Stimulated activated CD8-positive, alpha-beta memory T cell treated with anti-CD3 and anti-CD28 coated beads, Interleukin-12 subunit alpha, Interleukin-12 subunit beta, amount 100 ng/mL, for 24 hours (primary cell): Measurements from ENCODE around the gene PWP2.
"Not testable (repeated sequence)": the region's sequence is repeated elsewhere in the genome, so short reads cannot be mapped to it uniquely, and the experiment has no call there.

Experiments
- DNase-seq: peaks from one replicate; pipeline ENCODE4 v3.0.0-alpha.2; 2020; ENCODE audit errors: extremely low read depth

PWP2 gene

GRCh38 chr21:44107026-44107501, at the start of gene PWP2:
Gene PWP2 (plus strand): TSS chr21:44107399. CDS start chr21:44107417, 18 bp downstream.
- not testable (repeated sequence) for DNase-seq

DNA sequence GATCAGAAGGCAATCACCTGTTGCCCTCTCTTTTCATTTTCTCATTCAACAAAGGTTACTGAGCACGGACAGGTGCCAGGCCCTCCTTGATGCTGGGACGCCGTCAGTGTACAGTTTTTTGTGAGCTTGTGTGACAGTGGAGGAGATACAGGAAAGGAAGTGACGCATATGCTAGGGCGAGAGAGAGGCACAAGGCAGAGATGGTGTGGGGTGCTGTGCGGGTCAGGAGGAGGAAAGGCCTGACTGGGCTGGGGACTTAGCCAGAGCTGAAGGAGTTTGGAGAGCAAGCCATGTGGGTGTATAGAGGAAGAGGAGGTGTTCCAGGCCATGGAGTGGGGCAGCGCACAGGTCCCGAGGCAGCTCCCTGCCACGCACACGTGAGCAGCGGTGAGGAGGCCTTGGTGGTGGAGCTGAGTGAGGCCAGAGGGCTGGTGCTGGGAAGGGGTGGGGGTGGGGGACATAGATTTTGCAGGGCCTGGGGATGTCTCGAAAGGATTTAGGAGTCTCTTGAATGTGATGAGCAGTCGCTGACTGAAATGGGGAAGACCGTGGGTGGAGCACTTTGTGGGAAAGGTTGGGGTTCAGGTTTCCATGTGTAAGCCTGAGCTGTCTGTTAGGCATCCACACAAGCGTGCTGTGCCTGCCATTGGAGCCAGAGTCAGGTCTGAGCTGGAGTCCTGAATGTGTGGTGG, 49.1 kb upstream of the PWP2 start:
- DNase-seq = no peak

GRCh38 chr21:44058652-44058964, 48.6 kb upstream of the PWP2 start:
- DNase-seq = no peak

GRCh38 chr21:44058981-44059380, 48.2 kb upstream of the PWP2 start:
- DNase-seq = no peak

DNA sequence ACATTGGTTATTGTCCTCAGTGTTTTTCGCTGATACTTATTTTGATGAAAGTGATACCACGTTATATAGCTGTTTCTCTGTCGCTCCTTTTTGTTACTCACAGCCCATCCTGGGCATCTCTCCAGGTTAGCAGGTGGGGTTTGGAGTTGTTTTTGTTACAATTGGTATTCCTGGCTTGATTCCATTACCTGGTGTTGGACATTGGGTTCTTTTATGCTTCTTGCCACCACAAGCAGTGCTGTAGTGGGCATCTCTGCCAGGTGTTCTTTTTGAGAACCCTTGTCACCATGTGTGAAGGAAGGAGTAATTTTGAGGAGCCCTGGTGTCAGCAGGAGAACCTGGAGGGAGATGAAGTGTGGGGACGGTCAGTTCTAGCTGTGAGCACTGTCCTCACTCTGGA, 47.5 kb upstream of the PWP2 start:
- DNase-seq = no peak

DNA sequence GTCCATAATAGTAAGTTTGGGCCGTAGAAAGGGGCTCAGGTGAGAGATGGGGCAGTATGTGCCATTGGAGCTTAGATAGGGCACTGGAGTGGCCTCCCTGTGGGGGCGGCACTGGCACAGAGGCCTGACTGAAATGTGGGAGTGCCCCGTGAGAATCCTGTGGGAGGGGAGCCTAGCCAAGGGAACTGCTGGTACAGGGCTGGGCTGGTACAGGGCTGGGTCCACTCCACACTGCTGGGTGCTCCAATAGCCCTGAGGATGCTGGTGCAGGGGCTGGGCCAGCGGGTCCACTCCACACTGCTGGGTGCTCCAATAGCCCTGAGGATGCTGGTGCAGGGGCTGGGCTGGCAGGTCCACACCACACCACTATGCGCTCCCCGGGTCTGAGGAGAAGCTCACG, 44.8 kb upstream of the PWP2 start:
- no peak for DNase-seq

DNA sequence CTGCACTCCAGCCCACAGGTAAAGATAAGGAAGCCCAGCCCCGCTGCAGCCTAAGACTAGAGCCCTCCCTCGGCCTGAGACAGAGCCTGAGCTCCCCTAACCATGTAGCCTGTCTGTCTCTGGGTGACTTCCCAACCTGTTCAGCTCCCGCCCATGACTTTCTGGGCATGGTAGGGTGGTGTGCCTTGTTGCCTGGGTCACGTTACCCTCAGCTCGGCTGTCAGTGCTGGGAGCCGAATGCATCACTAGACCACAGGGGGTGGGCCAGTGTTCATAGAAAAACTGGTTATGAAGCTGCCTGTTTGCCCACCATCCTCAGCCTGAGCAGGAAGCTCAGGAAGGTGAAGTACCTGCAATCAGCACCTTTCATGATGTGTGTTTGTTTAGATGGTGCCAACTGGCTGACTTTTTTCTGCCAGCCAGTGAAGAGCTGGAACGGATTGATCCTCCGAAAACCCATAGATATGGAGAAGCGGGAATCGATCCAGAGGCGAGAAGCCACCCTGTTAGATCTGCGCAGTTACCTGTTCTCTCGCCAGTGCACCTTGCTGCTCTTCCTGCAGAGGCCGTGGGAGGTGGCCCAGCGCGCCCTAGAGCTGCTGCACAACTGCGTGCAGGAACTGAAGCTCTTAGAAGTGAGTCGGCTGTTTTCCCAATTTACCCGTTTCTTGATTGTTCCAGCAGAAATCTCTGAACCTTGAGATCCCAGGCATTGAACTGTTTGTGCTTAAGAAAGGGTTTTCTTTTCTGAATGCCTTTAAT, 43.9 kb upstream of the PWP2 start:
- no peak for DNase-seq

DNA sequence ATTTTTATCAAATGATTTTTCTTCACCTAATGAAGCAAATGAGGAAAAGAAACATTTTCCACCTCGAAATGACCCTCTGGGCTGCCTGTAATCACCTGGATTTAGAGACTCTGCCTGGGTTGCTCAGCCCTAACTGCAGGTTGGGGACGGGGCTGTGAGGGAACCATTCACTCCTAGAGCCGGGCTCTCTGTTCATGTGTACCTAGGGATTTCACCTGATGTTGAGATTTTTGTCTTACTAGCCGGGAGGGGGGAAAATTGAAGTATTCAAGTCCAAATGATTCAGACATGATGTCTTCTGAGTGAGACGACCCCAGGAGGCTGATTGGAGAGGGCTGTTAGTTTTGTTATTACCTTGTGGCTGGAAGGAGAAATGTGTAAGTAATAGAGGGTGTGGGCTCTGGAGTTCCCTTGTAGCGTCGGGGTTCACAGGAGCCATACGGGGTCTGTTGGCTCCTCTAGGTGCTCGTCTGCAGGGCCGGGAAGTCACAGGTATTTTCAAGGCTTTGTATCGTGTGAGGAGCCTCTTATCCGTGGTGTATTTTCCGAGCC, 42.3 kb upstream of the PWP2 start:
- DNase-seq = no peak

DNA sequence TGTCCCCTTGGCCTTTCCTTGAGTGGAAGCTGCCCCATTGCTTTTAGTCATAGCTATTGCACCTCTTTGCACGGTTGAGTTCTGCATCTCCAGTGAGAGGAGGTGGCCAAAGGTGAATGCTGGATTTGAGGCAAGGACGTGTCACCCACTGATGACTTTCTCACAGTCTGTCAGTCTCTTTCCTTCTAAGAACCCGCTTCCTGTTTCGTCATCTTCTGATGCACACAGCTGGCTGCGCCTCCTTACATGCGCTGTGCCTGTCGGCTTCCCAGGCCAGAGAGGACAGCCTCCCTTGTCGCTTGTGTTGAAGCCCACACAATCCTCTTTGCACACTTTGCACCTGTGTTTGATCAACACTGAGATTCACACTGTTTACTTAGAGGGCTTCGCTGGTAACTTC, 41.8 kb upstream of the PWP2 start:
- peak; percentile 35 for DNase-seq

GRCh38 chr21:44066116-44066515, 41.1 kb upstream of the PWP2 start:
- no peak for DNase-seq

DNA sequence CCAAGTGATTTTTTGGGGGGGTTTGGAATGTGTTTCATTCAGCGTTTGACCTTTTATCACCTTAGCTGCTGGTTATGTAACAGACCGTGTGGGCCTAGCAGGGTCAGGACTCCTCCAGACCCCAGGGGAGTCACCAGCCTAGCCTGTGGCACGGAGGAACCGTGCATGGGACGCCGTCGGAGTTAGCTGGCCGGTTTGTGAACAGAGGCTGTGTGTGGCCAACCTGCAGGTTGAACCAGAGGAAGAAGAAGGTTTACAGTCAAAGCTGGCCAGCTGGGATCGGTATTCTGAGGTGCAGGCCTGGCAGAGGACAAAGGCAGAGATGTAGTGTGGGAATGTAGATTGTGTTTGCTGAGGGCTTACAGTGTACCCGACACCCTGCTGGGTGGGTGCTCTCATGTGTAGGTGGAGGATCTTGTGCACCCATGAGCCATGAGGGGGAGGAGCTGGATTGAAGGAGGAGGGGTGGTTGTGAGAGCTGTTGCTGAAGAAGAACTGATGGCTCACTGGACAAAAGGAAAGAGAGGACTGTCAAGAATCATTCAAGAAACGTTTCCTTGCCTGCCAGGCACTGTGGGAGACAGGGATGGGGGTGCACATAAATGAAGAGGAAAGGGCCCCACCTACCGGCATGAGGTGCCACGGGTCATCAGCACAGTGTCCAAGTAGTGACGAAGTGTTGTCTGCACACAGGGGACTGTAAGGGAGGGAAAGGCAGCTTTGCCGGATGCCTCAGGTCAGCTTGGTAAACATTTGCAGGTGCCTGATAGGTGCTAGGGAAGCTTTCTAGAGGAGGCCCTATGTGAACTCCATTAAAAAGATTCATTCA, 40.0 kb upstream of the PWP2 start:
- no peak for DNase-seq

- DNase-seq = no peak
These were observed 36.8 kb upstream of the PWP2 start for GRCh38 chr21:44070391-44070790.

- no peak for DNase-seq
These were observed 35.7 kb upstream of the PWP2 start for GRCh38 chr21:44071359-44072104.

DNA sequence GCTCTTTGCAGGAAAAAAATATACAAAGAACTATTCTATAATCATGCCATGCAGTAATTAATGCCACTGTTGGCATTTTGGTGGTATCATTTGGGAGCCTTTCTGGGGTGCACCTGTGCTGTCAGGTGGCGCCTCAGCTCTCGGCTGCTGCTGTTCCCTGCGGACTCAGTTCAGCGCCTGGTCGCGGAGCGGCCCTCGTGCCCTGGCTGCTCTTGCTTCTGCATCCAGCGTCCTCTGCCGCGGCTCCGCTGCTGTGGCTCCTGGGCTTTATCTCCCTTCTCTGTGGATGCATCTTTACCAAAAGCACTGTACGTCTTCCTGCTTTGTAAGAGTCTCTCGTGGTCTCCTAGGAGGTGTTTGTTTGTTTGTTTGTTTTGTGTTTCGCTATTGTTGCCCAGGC, 35.1 kb upstream of the PWP2 start:
- no peak for DNase-seq

- no peak for DNase-seq
These were observed 32.8 kb upstream of the PWP2 start for GRCh38 chr21:44074315-44074958.

DNA sequence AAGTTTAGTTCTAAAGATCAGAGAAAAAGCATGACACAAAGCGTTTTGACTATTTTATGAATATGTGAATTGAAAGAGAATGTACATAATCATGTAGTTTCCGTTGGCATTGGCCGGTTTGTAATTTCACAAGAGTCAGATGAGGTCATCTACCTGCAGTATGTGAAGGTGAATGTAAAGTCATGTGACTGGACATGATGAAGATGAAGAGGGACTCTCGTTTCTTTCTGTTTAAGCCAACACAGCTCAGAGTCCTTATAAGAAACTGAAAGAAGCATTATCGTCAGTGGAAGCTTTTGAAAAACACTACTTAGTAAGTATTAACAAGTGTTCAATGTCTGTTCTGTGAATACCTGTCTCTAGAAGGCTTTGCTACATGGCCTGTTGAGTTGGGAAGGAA, 30.9 kb upstream of the PWP2 start:
- no peak for DNase-seq

GRCh38 chr21:44078411-44078981, 28.7 kb upstream of the PWP2 start:
- DNase-seq = no peak

- no peak for DNase-seq
These were observed 27.8 kb upstream of the PWP2 start for GRCh38 chr21:44079446-44079845.

DNA sequence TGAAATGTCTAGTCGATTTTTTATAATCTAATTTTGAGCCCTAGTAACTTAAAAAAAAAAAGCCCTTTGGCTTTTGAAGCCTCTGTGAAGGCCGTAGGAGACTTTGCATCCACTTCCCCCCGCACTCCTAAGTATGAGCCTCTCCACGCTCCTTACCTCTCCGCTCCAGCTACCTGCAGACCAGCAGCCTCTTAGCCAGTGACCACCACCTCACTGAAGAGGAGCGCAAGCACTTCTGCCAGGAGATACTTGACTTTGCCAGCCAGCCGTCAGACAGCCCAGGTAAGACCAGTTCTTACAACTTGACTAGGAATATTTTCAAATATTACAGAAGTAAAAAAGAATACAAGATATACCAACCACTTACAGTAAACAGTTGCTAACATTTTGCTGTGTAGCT, 27.4 kb upstream of the PWP2 start:
- no peak for DNase-seq

DNA sequence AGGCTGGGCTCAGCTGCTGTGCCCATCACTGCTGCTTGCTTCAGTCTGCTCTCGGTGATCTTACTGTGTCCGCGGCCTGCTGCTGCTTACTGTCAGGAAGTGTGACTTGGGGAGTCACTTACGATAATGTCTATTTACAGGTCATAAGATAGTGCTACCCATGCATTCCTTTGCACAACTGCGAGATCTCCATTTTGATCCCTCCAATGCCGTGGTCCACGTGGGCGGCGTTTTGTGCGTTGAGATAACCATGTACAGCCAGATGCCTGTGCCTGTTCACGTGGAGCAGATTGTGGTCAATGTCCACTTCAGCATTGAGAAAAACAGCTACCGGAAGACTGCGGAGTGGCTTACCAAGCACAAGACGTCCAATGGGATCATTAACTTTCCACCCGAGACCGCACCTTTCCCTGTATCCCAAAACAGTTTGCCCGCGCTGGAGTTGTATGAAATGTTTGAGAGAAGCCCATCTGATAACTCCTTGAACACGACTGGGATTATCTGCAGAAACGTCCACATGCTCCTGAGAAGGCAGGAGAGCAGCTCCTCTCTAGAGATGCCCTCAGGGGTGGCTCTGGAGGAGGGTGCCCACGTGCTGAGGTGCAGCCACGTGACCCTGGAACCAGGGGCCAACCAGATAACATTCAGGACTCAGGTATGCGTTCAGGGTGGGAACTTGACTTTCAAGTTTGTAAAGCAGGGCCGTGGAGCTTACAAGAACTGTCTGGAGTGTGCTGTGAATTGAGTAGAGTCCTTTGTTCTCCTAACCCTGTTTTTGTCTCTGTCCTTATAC, 24.4 kb upstream of the PWP2 start:
- DNase-seq = no peak
